Duodenal mucosa (tissue), 2 donors: ENCODE data around the gene MAPK4.

Experiments used
- H3K27ac ChIP-seq: one replicate; pipeline ENCODE4 v1.7.0; 2013; ENCODE audit warnings: low read depth, low read length
- H3K27me3 ChIP-seq, 2 donors: one replicate each; pipeline ENCODE4 v1.7.0; 2013; ENCODE audit warnings: low read length in 2 of 2, control low read depth in 1 of 2; ENCODE audit not compliant: insufficient read depth in 2 of 2, control insufficient read depth in 1 of 2
- H3K36me3 ChIP-seq, 2 donors: one replicate each; pipeline ENCODE4 v1.7.0; 2013; ENCODE audit warnings: low read length in 2 of 2, control low read depth in 1 of 2; ENCODE audit not compliant: insufficient read depth in 2 of 2, control insufficient read depth in 1 of 2
- H3K4me1 ChIP-seq, 2 donors: one replicate each; pipeline ENCODE4 v1.7.0; 2013; ENCODE audit warnings: low read length in 2 of 2, control low read depth in 1 of 2; ENCODE audit not compliant: insufficient read depth in 2 of 2, control insufficient read depth in 1 of 2
- H3K4me3 ChIP-seq, 2 donors: one replicate each; pipeline ENCODE4 v1.7.0; 2013; ENCODE audit warnings: low read length in 2 of 2, low read depth in 1 of 2
- H3K9ac ChIP-seq, 2 donors: one replicate each; pipeline ENCODE4 v1.7.0; 2013; ENCODE audit warnings: low read length in 2 of 2, low read depth in 1 of 2
- H3K9me3 ChIP-seq, 2 donors: one replicate each; pipeline ENCODE4 v1.7.0; 2013; ENCODE audit warnings: low read length in 2 of 2, control low read depth in 1 of 2; ENCODE audit not compliant: control insufficient read depth in 1 of 2

Gene MAPK4

DNA sequence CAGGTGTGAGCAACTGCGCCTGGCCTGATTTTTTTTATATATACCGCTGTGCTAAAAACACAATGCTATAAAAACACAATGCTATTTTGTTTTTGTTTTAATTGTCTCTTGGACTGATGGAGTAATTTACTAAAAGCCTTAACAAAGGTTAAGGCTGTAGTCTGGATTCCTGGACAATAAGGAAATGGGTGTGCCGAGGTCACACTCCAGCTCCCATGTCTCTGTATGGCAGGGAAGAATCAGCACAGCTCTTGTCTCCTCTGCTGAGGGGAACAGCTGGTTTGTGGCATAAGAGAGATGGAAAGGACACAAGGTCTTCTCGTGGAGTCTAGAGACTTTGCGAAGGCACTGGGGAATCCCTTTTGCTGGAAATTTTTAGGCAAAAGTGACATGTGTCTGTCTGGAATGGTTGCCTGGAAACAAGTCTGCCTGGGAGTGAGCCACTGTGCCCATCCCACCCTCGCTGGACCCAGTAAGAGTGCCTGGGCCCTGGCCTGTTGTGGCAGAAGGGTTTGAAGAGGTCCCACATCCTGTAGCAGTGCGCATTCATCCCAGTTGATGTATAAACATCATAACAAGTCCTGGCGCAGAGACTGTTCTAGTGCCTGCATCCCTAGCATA lies 73.1 kb downstream of the MAPK4 start:
- Histone ChIP-seq H3K4me1 (no peaks in the 10 kb centered on the region), H3K4me3 (no peak overlapping the region), H3K9me3 (no peaks in the 10 kb centered on the region), H3K36me3 (no peaks in the 10 kb centered on the region), H3K27me3 (no peaks in the 10 kb centered on the region), H3K9ac (no peak overlapping the region), H3K27ac (no peak overlapping the region)

DNA sequence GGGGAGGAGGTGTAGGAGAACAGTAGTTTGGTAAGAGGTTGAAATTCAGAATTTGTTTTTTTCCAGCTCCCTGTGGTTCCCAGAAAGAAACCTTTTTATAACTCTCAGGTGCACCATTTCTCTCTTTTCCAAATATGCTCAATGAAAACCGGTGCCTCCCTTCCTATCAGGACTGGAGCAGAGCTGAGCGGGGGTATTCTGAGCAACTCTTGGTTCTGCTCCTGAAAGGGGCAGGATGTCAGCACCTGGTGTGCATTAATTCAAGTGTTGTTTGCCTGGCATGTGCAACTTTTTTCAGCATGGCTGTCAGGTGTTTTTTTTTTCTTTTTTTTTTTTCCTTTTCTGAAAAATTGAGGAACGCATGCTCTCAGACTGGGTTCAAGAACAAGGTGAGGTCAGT lies 74.1 kb downstream of the MAPK4 start:
- Histone ChIP-seq H3K27ac (no peak overlapping the region), H3K4me3 (no peak overlapping the region), H3K27me3 (no peaks in the 10 kb centered on the region), H3K9me3 (no peaks in the 10 kb centered on the region), H3K4me1 (no peaks in the 10 kb centered on the region), H3K36me3 (no peaks in the 10 kb centered on the region), H3K9ac (no peak overlapping the region)

GRCh38 chr18:50636366-50637057 lies 76.6 kb downstream of the MAPK4 start:
- H3K9ac ChIP-seq = no peak overlapping the region
- H3K4me1 ChIP-seq = no peaks in the 10 kb centered on the region
- H3K36me3 ChIP-seq = no peaks in the 10 kb centered on the region
- no peak overlapping the region for H3K4me3 ChIP-seq
- no peak overlapping the region for H3K27ac ChIP-seq
- H3K9me3 ChIP-seq = no peaks in the 10 kb centered on the region
- no peaks in the 10 kb centered on the region for H3K27me3 ChIP-seq

- Histone ChIP-seq H3K36me3 (no peaks in the 10 kb centered on the region), H3K4me3 (no peak overlapping the region), H3K27ac (no peak overlapping the region)
Observed at GRCh38 chr18:50638016-50638883, 78.4 kb downstream of the MAPK4 start.

GRCh38 chr18:50638884-50639420 lies 79.1 kb downstream of the MAPK4 start:
- no peak overlapping the region for H3K9ac ChIP-seq
- H3K9me3 ChIP-seq = no peaks in the 10 kb centered on the region
- H3K36me3 ChIP-seq = no peaks in the 10 kb centered on the region
- no peaks in the 10 kb centered on the region for H3K4me1 ChIP-seq
- H3K27me3 ChIP-seq = no peaks in the 10 kb centered on the region
- no peak overlapping the region for H3K4me3 ChIP-seq
- no peak overlapping the region for H3K27ac ChIP-seq

More at GRCh38 chr18:50638016-50638883, 78.4 kb downstream of the MAPK4 start:
- H3K9me3 ChIP-seq = no peaks in the 10 kb centered on the region
- H3K9ac ChIP-seq = no peak overlapping the region
- no peaks in the 10 kb centered on the region for H3K4me1 ChIP-seq
- H3K27me3 ChIP-seq = no peaks in the 10 kb centered on the region

GRCh38 chr18:50639711-50640110 lies 79.8 kb downstream of the MAPK4 start:
- Histone ChIP-seq H3K9me3 (no peaks in the 10 kb centered on the region), H3K4me3 (no peak overlapping the region), H3K27ac (no peak overlapping the region), H3K36me3 (no peaks in the 10 kb centered on the region), H3K4me1 (no peaks in the 10 kb centered on the region), H3K27me3 (no peaks in the 10 kb centered on the region), H3K9ac (no peak overlapping the region)

- no peaks in the 10 kb centered on the region for H3K27me3 ChIP-seq
- no peak overlapping the region for H3K27ac ChIP-seq
- no peak overlapping the region for H3K4me3 ChIP-seq
- H3K9me3 ChIP-seq = no peaks in the 10 kb centered on the region
- no peaks in the 10 kb centered on the region for H3K4me1 ChIP-seq
- H3K9ac ChIP-seq = no peak overlapping the region
- H3K36me3 ChIP-seq = no peaks in the 10 kb centered on the region
Observed at GRCh38 chr18:50642439-50642838, 82.6 kb downstream of the MAPK4 start.

DNA sequence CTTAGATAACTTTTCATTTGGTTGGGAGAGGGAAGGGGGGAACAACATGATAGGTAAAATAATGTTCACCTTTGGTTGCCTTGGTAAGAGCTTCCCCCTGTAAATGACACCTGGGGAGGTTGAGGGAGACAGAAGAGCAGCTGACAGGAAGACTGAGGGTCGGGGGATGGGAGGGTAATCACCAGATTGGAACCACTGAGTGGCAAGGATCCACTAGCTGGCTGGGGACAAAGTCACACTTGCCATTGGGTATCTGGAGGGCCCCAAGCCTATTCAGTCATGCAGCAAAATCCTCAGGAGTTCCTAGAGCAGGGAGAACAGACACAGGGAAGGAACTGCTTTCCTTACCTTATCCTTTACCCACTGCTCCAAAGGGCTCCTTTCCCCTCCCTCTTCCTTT lies 84.3 kb downstream of the MAPK4 start:
- no peaks in the 10 kb centered on the region for H3K27me3 ChIP-seq
- no peak overlapping the region for H3K27ac ChIP-seq
- H3K4me1 ChIP-seq = no peaks in the 10 kb centered on the region
- H3K9me3 ChIP-seq = no peaks in the 10 kb centered on the region
- no peak overlapping the region for H3K4me3 ChIP-seq
- H3K9ac ChIP-seq = no peak overlapping the region
- no peaks in the 10 kb centered on the region for H3K36me3 ChIP-seq

- Histone ChIP-seq H3K9me3 (no peaks in the 10 kb centered on the region), H3K4me1 (no peaks in the 10 kb centered on the region), H3K36me3 (no peaks in the 10 kb centered on the region), H3K4me3 (no peak overlapping the region), H3K27me3 (no peaks in the 10 kb centered on the region), H3K27ac (no peak overlapping the region), H3K9ac (no peak overlapping the region)
Observed at GRCh38 chr18:50644807-50645206, 84.9 kb downstream of the MAPK4 start.

DNA sequence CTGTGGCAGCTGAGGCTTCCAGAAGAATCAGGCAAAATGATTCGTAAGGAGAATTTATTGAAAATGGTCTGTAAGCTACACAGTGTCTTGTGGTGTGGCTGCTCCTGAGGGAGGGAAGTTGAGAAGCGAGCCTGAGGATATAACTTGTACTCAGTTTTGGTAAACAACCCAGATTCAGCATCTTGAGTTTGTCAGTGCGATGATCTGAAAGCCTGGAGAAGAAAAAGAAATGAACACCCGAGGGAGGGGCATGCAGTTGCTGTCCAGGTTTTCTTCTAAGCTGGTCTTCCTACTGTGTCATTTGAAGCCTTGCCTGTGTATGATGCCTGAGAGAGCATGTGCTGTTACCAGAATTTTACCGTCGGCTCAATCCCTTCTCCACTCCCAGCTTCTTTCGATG lies 87.3 kb downstream of the MAPK4 start:
- Histone ChIP-seq H3K27ac (no peak overlapping the region), H3K27me3 (no peaks in the 10 kb centered on the region), H3K36me3 (no peaks in the 10 kb centered on the region), H3K4me3 (no peak overlapping the region), H3K9ac (no peak overlapping the region), H3K4me1 (no peaks in the 10 kb centered on the region), H3K9me3 (no peaks in the 10 kb centered on the region)
